Tibial artery (tissue), 4 donors: Measurements from ENCODE around the gene CXCR2.
"Not testable (repeated sequence)": the region's sequence is repeated elsewhere in the genome, so short reads cannot be mapped to it uniquely, and the experiment has no call there.

Source experiments
- DNase-seq, 2 donors: peaks; one replicate each; pipeline ENCODE4 v3.0.0-alpha.2; 2019
- H3K27ac ChIP-seq, 2 donors: fragments of 200-600 bp; sonication (generic) in 1 of 2; 1 replicate in 1 of 2; 2 replicates in 1 of 2; pipeline ENCODE4 v1.5.1; 2018 to 2019; ENCODE audit warnings: mild to moderate bottlenecking in 1 of 2
- H3K27me3 ChIP-seq, 2 donors: fragments of 200-600 bp; sonication (generic) in 1 of 2; one replicate each; pipeline versions ENCODE4 v1.5.1 to v1.6.0; 2016 to 2019
- H3K36me3 ChIP-seq, 3 donors: fragments of 200-600 bp; sonication (generic) in 2 of 3; one replicate each; pipeline ENCODE4 v1.5.1; 2016 to 2019; ENCODE audit warnings: mild to moderate bottlenecking in 2 of 3
- H3K4me1 ChIP-seq, 4 donors: fragments of 200-600 bp; sonication (generic) in 2 of 4; 1 replicate in 3 of 4; 2 replicates in 1 of 4; pipeline ENCODE4 v1.5.1; 2016 to 2019
- H3K4me3 ChIP-seq, 2 donors: fragments of 200-600 bp; sonication (generic) in 1 of 2; 1 replicate in 1 of 2; 2 replicates in 1 of 2; pipeline ENCODE4 v1.5.1; 2018 to 2019; ENCODE audit warnings: mild to moderate bottlenecking in 2 of 2
- H3K9me3 ChIP-seq, 3 donors: fragments of 200-600 bp; sonication (generic) in 1 of 3; one replicate each; pipeline ENCODE4 v1.5.1; 2016 to 2019
- CTCF ChIP-seq, 2 experiments: fragments of 200-600 bp in 1 of 2; fragments of 450-650 bp in 1 of 2; IDR thresholded peaks; one replicate each; pipeline ENCODE4 v1.5.1; 2017 to 2019; ENCODE audit warnings: antibody characterized with exemption in 2 of 2, mild to moderate bottlenecking in 1 of 2, moderate library complexity in 1 of 2
- intact Hi-C: fragments of 100-400 bp; cut with DNase I; formaldehyde crosslinking; loops from one replicate; pipeline ENCODE4 v1.15.0; 2023; ENCODE audit warnings: low total_unique reads

CXCR2 gene

GRCh38 chr2:218162814-218163213 lies 37.0 kb downstream of the CXCR2 start:
- Histone ChIP-seq H3K4me1 (no peaks in the 10 kb centered on the region), H3K9me3 (no peaks in the 10 kb centered on the region), H3K27ac (no peak overlapping the region), H3K27me3 (peaks cover 0 to 27% of the 10 kb centered on the region in 2 donors), H3K36me3 (no peaks in the 10 kb centered on the region), H3K4me3 (no peak overlapping the region)
- no peak for DNase-seq
- intact Hi-C loops: no loop called here
- TF ChIP-seq CTCF (IDR thresholded peaks at IDR 0.05): no peak

GRCh38 chr2:218166791-218167190 lies 41.0 kb downstream of the CXCR2 start, which contains the start of gene CXCR1:
Gene CXCR1, minus strand, starts transcription at chr2:218166962. Its CDS starts 1,751 bp downstream, at chr2:218165211.
- intact Hi-C loops: no loop called here
- Histone ChIP-seq H3K36me3 (no peaks in the 10 kb centered on the region), H3K4me1 (no peaks in the 10 kb centered on the region), H3K9me3 (no peaks in the 10 kb centered on the region), H3K27me3 (peaks cover 0 to 31% of the 10 kb centered on the region in 2 donors), H3K4me3 (no peak within 1 kb of the TSS), H3K27ac (no peak within 1 kb of the TSS)
- no peak for DNase-seq
- no peak for TF ChIP-seq CTCF (IDR thresholded peaks at IDR 0.05)

GRCh38 chr2:218168016-218168415 lies 42.2 kb downstream of the CXCR2 start:
- Histone ChIP-seq H3K36me3 (no peaks in the 10 kb centered on the region), H3K9me3 (no peaks in the 10 kb centered on the region), H3K4me3 (no peak overlapping the region), H3K27me3 (peaks cover 0 to 35% of the 10 kb centered on the region in 2 donors), H3K4me1 (no peaks in the 10 kb centered on the region), H3K27ac (no peak overlapping the region)
- no peak for TF ChIP-seq CTCF (IDR thresholded peaks at IDR 0.05)
- intact Hi-C loops: no loop called here
- DNase-seq: no peak

- H3K36me3 ChIP-seq: no peaks in the 10 kb centered on the region
- no peak overlapping the region for H3K4me3 ChIP-seq
- H3K27ac ChIP-seq: no peak overlapping the region
- no peaks in the 10 kb centered on the region for H3K9me3 ChIP-seq
- intact Hi-C loops: no loop called here
- no peaks in the 10 kb centered on the region for H3K4me1 ChIP-seq
- peaks cover 0 to 29% of the 10 kb centered on the region in 2 donors for H3K27me3 ChIP-seq
- peak; percentile 37 to 48 for TF ChIP-seq CTCF (IDR thresholded peaks at IDR 0.05)
- DNase-seq: peak in 1 of 2 donors; percentile 38
These were observed 43.0 kb downstream of the CXCR2 start for GRCh38 chr2:218168635-218169462.

- TF ChIP-seq CTCF (IDR thresholded peaks at IDR 0.05): no peak
- no peak overlapping the region for H3K27ac ChIP-seq
- intact Hi-C loops: no loop called here
- no peak for DNase-seq
- H3K4me3 ChIP-seq: no peak overlapping the region
- no peaks in the 10 kb centered on the region for H3K36me3 ChIP-seq
- no peaks in the 10 kb centered on the region for H3K4me1 ChIP-seq
- H3K9me3 ChIP-seq: no peaks in the 10 kb centered on the region
- peaks cover 0 to 18% of the 10 kb centered on the region in 2 donors for H3K27me3 ChIP-seq
These were observed 44.1 kb downstream of the CXCR2 start for GRCh38 chr2:218169757-218170546.

GRCh38 chr2:218171744-218172143 lies 45.9 kb downstream of the CXCR2 start:
- DNase-seq, H3K4me3 ChIP-seq, H3K27ac ChIP-seq, H3K4me1 ChIP-seq, intact Hi-C loops, H3K9me3 ChIP-seq, H3K36me3 ChIP-seq: not testable (repeated sequence)
- peaks cover 0 to 11% of the 10 kb centered on the region in 2 donors for H3K27me3 ChIP-seq
